Large intestine (tissue), 3 donors: ENCODE measurements around the gene FANCD2OS. TPM values are rescaled to one million over a fixed set of nuclear protein-coding genes. Genes with fewer than 3 reads are reported as not detected.
"Not testable (repeated sequence)": the region's sequence is repeated elsewhere in the genome, so short reads cannot be mapped to it uniquely, and the experiment has no call there.

Source experiments
- DNase-seq, 2 donors: peaks; one replicate each; pipeline versions ENCODE4 v3.0.0 to v3.0.0-alpha.2; 2013
- H3K27ac ChIP-seq: one replicate; pipeline ENCODE4 v1.5.1; 2013; ENCODE audit warnings: low read length
- H3K27me3 ChIP-seq: 2 replicates; pipeline ENCODE4 v1.6.1; 2013; ENCODE audit warnings: low read length; ENCODE audit not compliant: control insufficient read depth, insufficient read depth
- H3K36me3 ChIP-seq: 2 replicates; pipeline ENCODE4 v1.6.1; 2013; ENCODE audit warnings: low read length; ENCODE audit not compliant: control insufficient read depth, insufficient read depth
- H3K4me1 ChIP-seq: one replicate; pipeline ENCODE4 v1.6.1; 2013; ENCODE audit warnings: low read length; ENCODE audit not compliant: control insufficient read depth, insufficient read depth
- H3K4me3 ChIP-seq: one replicate; pipeline ENCODE4 v1.5.1; 2013; ENCODE audit warnings: low read length
- H3K9me3 ChIP-seq: one replicate; pipeline ENCODE4 v1.6.1; 2013; ENCODE audit warnings: mild to moderate bottlenecking, low read depth, low read length, moderate library complexity; ENCODE audit not compliant: control insufficient read depth
- WGBS: methylation state at CpG from one replicate; pipeline ENCODE4 v1.1.5; 2013; ENCODE audit warnings: low lambda C conversion rate; ENCODE audit not compliant: insufficient coverage; 5-methylcytosine and 5-hydroxymethylcytosine counted together
- polyA plus RNA-seq: library from polyadenylated mRNA; unstranded; fragments of 120-200 nt; gene quantifications from one replicate; pipeline ENCODE4 v1.2.1, GENCODE V29; 2013

The FANCD2OS gene
- polyA plus RNA-seq, 1 donor: not detected

GRCh38 chr3:10099041-10099440 is 9.0 kb downstream of the FANCD2OS start:
- no peaks in the 10 kb centered on the region for H3K27me3 ChIP-seq
- H3K9me3 ChIP-seq: no peaks in the 10 kb centered on the region
- H3K27ac ChIP-seq: no peak overlapping the region
- WGBS: 94% methylated on average over 4 of the region's 5 CpGs
- no peak overlapping the region for H3K4me3 ChIP-seq
- no peak for DNase-seq
- no peaks in the 10 kb centered on the region for H3K36me3 ChIP-seq
- H3K4me1 ChIP-seq: no peaks in the 10 kb centered on the region

- peaks cover 2% of the 10 kb centered on the region for H3K4me1 ChIP-seq
- H3K4me3 ChIP-seq: no peak overlapping the region
- no peak for DNase-seq
- H3K36me3 ChIP-seq: no peaks in the 10 kb centered on the region
- no peaks in the 10 kb centered on the region for H3K9me3 ChIP-seq
- no peak overlapping the region for H3K27ac ChIP-seq
- H3K27me3 ChIP-seq: no peaks in the 10 kb centered on the region
- no CpG with 5 or more reads among the region's 3 CpGs for WGBS
Measured at GRCh38 chr3:10093678-10094077, 14.4 kb downstream of the FANCD2OS start.

- H3K36me3 ChIP-seq, H3K4me1 ChIP-seq, H3K27ac ChIP-seq, H3K9me3 ChIP-seq, H3K4me3 ChIP-seq, DNase-seq, H3K27me3 ChIP-seq: not testable (repeated sequence)
- no CpG with 5 or more reads among the region's 2 CpGs for WGBS
Measured at GRCh38 chr3:10091387-10091786, 16.7 kb downstream of the FANCD2OS start.

GRCh38 chr3:10090774-10091173 is 17.3 kb downstream of the FANCD2OS start:
- H3K27me3 ChIP-seq, H3K9me3 ChIP-seq, H3K4me1 ChIP-seq, H3K4me3 ChIP-seq, H3K36me3 ChIP-seq, H3K27ac ChIP-seq, DNase-seq: not testable (repeated sequence)
- WGBS: no CpG with 5 or more reads among the region's 1 CpG

GRCh38 chr3:10090179-10090578 is 17.9 kb downstream of the FANCD2OS start:
- peaks cover 2% of the 10 kb centered on the region for H3K4me1 ChIP-seq
- H3K36me3 ChIP-seq: peaks cover 3% of the 10 kb centered on the region
- H3K27ac ChIP-seq: peak overlapping the region; percentile 46
- no CpG with 5 or more reads among the region's 6 CpGs for WGBS
- no peak overlapping the region for H3K4me3 ChIP-seq
- peak; percentile 63 to 84 for DNase-seq
- H3K27me3 ChIP-seq: no peaks in the 10 kb centered on the region
- H3K9me3 ChIP-seq: no peaks in the 10 kb centered on the region

- H3K9me3 ChIP-seq: no peaks in the 10 kb centered on the region
- H3K27me3 ChIP-seq: no peaks in the 10 kb centered on the region
- no peak overlapping the region for H3K27ac ChIP-seq
- no peak for DNase-seq
- H3K36me3 ChIP-seq: peaks cover 3% of the 10 kb centered on the region
- WGBS: 78% methylated on average over 3 of the region's 4 CpGs
- H3K4me3 ChIP-seq: no peak overlapping the region
- peaks cover 2% of the 10 kb centered on the region for H3K4me1 ChIP-seq
Measured at GRCh38 chr3:10088256-10088655, 19.8 kb downstream of the FANCD2OS start.

- Histone ChIP-seq H3K36me3 (peaks cover 3% of the 10 kb centered on the region), H3K27ac (no peak overlapping the region), H3K27me3 (no peaks in the 10 kb centered on the region), H3K9me3 (no peaks in the 10 kb centered on the region), H3K4me1 (peaks cover 2% of the 10 kb centered on the region), H3K4me3 (no peak overlapping the region)
- WGBS: no CpG with 5 or more reads among the region's 1 CpG
- DNase-seq: no peak
Measured at GRCh38 chr3:10085738-10086137, 22.3 kb downstream of the FANCD2OS start.

GRCh38 chr3:10081871-10082270 is 26.2 kb downstream of the FANCD2OS start:
- no peaks in the 10 kb centered on the region for H3K4me1 ChIP-seq
- no peak overlapping the region for H3K27ac ChIP-seq
- no peak for DNase-seq
- no peaks in the 10 kb centered on the region for H3K27me3 ChIP-seq
- WGBS: 100% methylated on average over 2 of the region's 4 CpGs
- H3K4me3 ChIP-seq: no peak overlapping the region
- peaks cover 3% of the 10 kb centered on the region for H3K36me3 ChIP-seq
- H3K9me3 ChIP-seq: no peaks in the 10 kb centered on the region

GRCh38 chr3:10074666-10075065 is 33.4 kb downstream of the FANCD2OS start:
- H3K27me3 ChIP-seq: no peaks in the 10 kb centered on the region
- H3K9me3 ChIP-seq: no peaks in the 10 kb centered on the region
- no peak for DNase-seq
- H3K4me1 ChIP-seq: no peaks in the 10 kb centered on the region
- no peaks in the 10 kb centered on the region for H3K36me3 ChIP-seq
- H3K27ac ChIP-seq: no peak overlapping the region
- no peak overlapping the region for H3K4me3 ChIP-seq

GRCh38 chr3:10070077-10070476 is 38.0 kb downstream of the FANCD2OS start:
- not testable (repeated sequence) for H3K27me3 ChIP-seq, H3K4me1 ChIP-seq, DNase-seq, H3K4me3 ChIP-seq, H3K9me3 ChIP-seq, H3K36me3 ChIP-seq, H3K27ac ChIP-seq
- no CpG with 5 or more reads among the region's 33 CpGs for WGBS

- H3K4me1 ChIP-seq: no peaks in the 10 kb centered on the region
- WGBS: 90% methylated on average over 2 of the region's 4 CpGs
- no peak for DNase-seq
- H3K9me3 ChIP-seq: no peaks in the 10 kb centered on the region
- no peak overlapping the region for H3K4me3 ChIP-seq
- no peaks in the 10 kb centered on the region for H3K36me3 ChIP-seq
- H3K27ac ChIP-seq: no peak overlapping the region
- no peaks in the 10 kb centered on the region for H3K27me3 ChIP-seq
Measured at GRCh38 chr3:10055097-10055496, 53.0 kb downstream of the FANCD2OS start.
